ENCODE measurements around the gene COMP. TPM values are rescaled to one million over a fixed set of nuclear protein-coding genes. Genes with fewer than 3 reads are reported as not detected.

Gene COMP
- total RNA-seq, 1 donor from 2014 or later = not detected

DNA sequence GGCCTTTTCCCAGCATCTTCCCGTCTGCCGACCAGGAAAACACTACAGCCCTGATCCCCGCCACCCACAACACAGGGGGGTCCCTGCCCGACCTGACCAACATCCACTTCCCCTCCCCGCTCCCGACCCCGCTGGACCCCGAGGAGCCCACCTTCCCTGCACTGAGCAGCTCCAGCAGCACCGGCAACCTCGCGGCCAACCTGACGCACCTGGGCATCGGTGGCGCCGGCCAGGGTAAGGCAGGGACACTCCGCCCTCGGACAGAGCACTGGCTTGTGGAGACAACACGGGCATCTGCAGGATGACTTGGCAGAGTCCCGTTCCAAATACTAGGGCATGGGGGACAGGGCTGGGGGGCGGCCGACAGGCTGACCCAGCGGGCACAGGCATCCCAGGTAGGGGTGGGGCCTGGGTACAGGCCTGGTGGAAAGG, 31.1 kb downstream of the COMP start:
- intact Hi-C loops (cut with DNase I) = no loop called here
- ATAC-seq (ENCODE audit: poor library complexity) (no peak), DNase-seq (no peak)

GRCh38 chr19:18759304-18759994, 31.7 kb downstream of the COMP start:
- no peak for ATAC-seq (ENCODE audit: poor library complexity)
- DNase-seq = no peak
- intact Hi-C loops (cut with DNase I) = no loop called here

GRCh38 chr19:18756896-18757295, 34.2 kb downstream of the COMP start:
- intact Hi-C loops (cut with DNase I) = no loop called here
- no peak for ATAC-seq (ENCODE audit: poor library complexity)
- DNase-seq = no peak

GRCh38 chr19:18754501-18754900, 36.6 kb downstream of the COMP start:
- DNase-seq (no peak), ATAC-seq (ENCODE audit: poor library complexity) (no peak)
- intact Hi-C loops (cut with DNase I) = no loop called here

DNA sequence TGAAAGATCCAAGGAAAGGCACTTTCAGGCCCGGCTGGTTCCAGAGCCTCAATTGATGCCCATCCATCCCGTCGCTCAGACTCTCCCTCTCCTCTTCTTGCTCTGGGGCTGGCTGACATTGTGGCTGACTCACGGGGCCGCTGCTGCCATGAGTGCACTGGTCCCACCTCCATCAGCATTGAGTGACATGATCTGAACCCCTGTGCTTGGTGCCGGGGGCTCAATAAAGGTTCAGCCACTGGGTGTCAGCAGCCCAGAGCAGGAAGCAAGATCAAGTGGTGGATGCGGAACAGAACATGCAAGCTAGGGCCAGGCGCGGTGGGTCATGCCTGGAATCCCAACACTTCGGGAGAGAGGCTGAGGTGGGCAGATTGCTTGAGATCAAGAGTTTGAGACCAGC, 39.5 kb downstream of the COMP start:
- no peak for ATAC-seq (ENCODE audit: poor library complexity)
- intact Hi-C loops (cut with DNase I) = no loop called here
- no peak for DNase-seq

- ATAC-seq (ENCODE audit: poor library complexity) = no peak
- intact Hi-C loops (cut with DNase I) = no loop called here
- no peak for DNase-seq
Measured at GRCh38 chr19:18750295-18750970, 40.7 kb downstream of the COMP start.

GRCh38 chr19:18749362-18750231, 41.5 kb downstream of the COMP start:
- DNase-seq (no peak), ATAC-seq (ENCODE audit: poor library complexity) (no peak)
- intact Hi-C loops (cut with DNase I) = no loop called here

GRCh38 chr19:18746401-18747325, 44.4 kb downstream of the COMP start:
- ATAC-seq (ENCODE audit: poor library complexity) (no peak), DNase-seq (no peak)
- intact Hi-C loops (cut with DNase I) = no loop called here

DNA sequence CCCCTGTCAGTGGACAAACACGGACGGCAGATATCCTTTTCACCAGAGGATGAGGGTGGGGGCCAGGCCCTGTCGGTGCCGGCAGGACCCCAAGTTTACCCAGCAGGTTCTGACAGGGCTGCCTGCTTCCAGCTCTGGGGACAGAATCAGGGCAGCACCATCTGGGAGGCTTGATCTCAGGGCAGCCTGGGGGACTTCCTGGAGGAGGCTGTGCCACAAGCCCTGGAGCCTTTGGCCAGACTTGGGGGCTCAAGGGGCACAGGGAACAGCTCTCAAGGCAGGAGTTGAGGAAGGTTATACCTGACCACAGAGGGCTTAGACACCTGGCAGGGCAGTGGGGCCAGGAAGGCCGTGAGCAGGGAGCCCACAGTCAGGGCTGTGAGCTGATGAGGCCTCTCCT, 45.2 kb downstream of the COMP start:
- ATAC-seq (ENCODE audit: poor library complexity) = no peak
- intact Hi-C loops (cut with DNase I) = no loop called here

DNA sequence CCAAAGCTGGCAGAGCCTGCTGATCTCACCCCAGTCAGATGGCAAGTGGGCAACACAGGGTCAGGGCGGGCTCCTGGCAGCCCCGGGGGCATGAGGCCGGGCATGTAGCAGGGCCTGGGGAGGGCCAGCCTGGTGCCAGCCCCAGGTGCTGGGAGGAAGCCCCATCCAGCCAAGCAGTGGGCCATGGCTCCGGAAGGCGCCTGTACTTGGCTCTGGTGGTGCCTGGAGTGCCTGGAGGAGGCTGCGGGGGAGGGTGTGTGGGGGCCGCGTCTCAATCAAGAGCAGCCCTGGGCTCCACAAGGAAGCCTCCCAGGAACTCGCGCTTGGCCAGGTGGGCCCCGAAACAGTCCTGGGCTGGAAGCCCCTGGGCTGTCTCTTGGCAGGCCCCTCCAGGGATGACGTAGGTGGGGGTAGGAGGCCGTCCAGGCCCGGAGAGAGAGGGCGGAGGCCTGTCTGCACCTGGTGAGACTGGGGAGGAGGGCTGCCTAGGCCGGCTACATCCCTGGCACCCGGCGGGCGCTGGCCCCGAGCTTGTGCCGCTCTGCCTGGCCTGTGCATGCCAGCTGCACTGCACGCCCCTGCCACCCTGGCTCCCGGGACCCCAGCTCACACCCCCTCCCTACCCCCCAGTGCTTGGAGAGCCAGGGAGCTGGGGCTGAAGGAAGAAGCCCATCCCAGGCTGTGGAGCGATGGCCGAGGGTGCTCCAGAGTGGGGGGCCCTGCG, 45.9 kb downstream of the COMP start:
- intact Hi-C loops (cut with DNase I) = no loop called here
- ATAC-seq (ENCODE audit: poor library complexity) = no peak
- DNase-seq = no peak

More for the DNA sequence above, 45.2 kb downstream of the COMP start:
- no peak for DNase-seq

GRCh38 chr19:18743784-18744418, 47.2 kb downstream of the COMP start:
- DNase-seq (no peak), ATAC-seq (ENCODE audit: poor library complexity) (peak; percentile 26)
- intact Hi-C loops (cut with DNase I) = no loop called here

DNA sequence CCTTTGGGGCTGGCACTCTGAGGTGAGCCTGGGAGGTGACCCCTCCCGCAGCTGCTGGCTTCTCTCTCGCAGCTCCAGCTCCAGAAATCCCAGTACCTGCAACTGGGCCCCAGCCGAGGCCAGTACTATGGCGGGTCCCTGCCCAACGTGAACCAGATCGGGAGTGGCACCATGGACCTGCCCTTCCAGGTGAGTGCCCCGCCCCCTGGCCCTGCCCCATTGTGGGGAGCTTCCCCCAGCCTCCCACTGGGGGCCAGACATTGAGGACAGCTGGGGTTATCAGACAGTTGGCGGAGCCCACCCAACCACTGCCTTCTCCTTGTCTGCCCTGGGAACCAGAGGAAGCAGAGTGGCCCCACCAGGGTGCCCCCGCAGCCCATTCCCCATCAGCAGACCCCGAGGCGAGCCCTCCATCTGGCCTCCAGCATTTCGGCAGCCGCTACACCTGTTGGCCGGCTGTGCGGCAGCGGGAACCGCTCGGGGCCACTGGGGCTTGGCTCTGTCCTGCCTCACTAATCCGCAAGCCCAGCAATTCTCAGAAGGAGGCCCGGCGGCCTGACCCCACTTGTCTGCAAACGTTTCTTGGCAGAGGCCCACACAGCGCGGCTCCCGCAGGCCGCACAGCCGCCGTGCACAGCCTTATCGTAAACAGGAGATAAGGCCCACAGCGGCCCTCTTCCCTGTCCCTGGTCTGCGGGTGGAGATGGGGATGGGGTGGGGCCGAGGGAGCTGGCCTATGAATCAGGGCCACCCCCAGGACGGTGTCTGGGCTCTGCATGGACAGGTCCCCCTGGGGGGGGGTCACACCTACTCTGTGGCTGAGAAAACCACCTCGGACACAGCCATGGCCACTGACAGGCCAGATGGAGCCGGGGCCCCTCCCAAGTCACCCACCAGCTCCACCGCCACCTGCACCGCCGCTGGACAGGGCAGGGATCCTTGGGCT, 48.0 kb downstream of the COMP start:
- peak; percentile 87 for DNase-seq
- intact Hi-C loops (cut with DNase I) = no loop called here
- ATAC-seq (ENCODE audit: poor library complexity) = peak; percentile 82

DNA sequence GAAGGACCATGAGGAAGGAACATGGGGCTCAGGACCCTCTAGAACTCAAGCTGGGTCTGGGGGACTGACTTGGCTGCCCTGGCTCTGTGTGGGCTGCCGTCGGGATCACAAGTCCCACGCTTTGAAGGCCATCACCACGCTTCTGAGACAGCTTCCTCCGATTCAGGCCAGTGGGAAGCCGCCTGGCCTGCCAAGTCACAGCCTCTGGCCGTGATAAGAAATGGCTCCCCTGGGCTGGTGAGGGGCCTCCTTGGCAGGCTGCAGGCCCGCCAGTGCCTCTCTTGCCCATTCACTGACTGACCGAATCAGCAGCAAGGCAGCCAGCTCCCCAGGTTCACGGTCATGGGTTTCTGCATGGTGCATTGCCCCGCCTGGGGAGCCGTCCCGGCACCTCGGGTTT, 48.8 kb downstream of the COMP start:
- DNase-seq = no peak
- intact Hi-C loops (cut with DNase I) = no loop called here
- no peak for ATAC-seq (ENCODE audit: poor library complexity)

GRCh38 chr19:18741124-18742121, 49.7 kb downstream of the COMP start:
- ATAC-seq (ENCODE audit: poor library complexity) (peak; percentile 8), DNase-seq (peak; percentile 61)
- intact Hi-C loops (cut with DNase I) = no loop called here

GRCh38 chr19:18738961-18739690, 52.0 kb downstream of the COMP start:
- intact Hi-C loops (cut with DNase I) = no loop called here
- DNase-seq (no peak), ATAC-seq (ENCODE audit: poor library complexity) (no peak)
